SK-N-SH treated with all-trans-retinoic acid at 6 μM for 48 hours (cell line): Measurements from ENCODE around the gene PRKAB1.

Source experiments
- ARNTL ChIP-seq: fragments of 450-650 bp; formaldehyde crosslinking; IDR thresholded peaks from 2 replicates; pipeline ENCODE4 v1.5.0; 2020; ENCODE audit warnings: low read depth, mild to moderate bottlenecking, moderate library complexity, borderline replicate concordance
- CSDC2 ChIP-seq: fragments of 250-450 bp; sonication (Bioruptor Pico); IDR thresholded peaks from 2 replicates; pipeline ENCODE4 v1.5.0; 2020; ENCODE audit warnings: mild to moderate bottlenecking, moderate library complexity
- ISL1 ChIP-seq: fragments of 250-450 bp; sonication (Bioruptor Pico); IDR thresholded peaks from 2 replicates; pipeline ENCODE4 v2.1.2; 2022; ENCODE audit warnings: mild to moderate bottlenecking, moderate library complexity
- OSR1 ChIP-seq: fragments of 250-450 bp; sonication (Bioruptor Pico); IDR thresholded peaks from 2 replicates; pipeline ENCODE4 v1.8.0; 2022; ENCODE audit warnings: moderate library complexity, mild to moderate bottlenecking, inconsistent platforms
- PPARA ChIP-seq: fragments of 250-450 bp; sonication (Bioruptor Pico); IDR thresholded peaks from 2 replicates; pipeline ENCODE4 v1.5.0; 2020; ENCODE audit warnings: mild to moderate bottlenecking, borderline replicate concordance
- RARB ChIP-seq: fragments of 250-450 bp; sonication (Bioruptor Pico); IDR thresholded peaks from 2 replicates; pipeline ENCODE4 v1.8.0; 2021; ENCODE audit warnings: mild to moderate bottlenecking, moderate library complexity
- SNAI2 ChIP-seq: fragments of 250-450 bp; sonication (Bioruptor Pico); IDR thresholded peaks from 2 replicates; pipeline ENCODE4 v1.5.0; 2020; ENCODE audit warnings: mild to moderate bottlenecking, moderate library complexity
- TOX ChIP-seq: fragments of 250-450 bp; sonication (Bioruptor Pico); IDR thresholded peaks from 2 replicates; pipeline ENCODE4 v1.8.0; 2021; ENCODE audit warnings: mild to moderate bottlenecking, moderate library complexity, borderline replicate concordance
- ZC3H10 ChIP-seq: fragments of 250-450 bp; sonication (Bioruptor Pico); IDR thresholded peaks from 2 replicates; pipeline ENCODE4 v1.5.1; 2021; ENCODE audit warnings: mild to moderate bottlenecking, moderate library complexity
- ZFP3 ChIP-seq: fragments of 250-450 bp; sonication (Bioruptor Pico); IDR thresholded peaks from 2 replicates; pipeline ENCODE4 v1.5.0; 2020; ENCODE audit warnings: mild to moderate bottlenecking, moderate library complexity
- ZNF8 ChIP-seq: fragments of 450-650 bp; formaldehyde crosslinking; IDR thresholded peaks from 2 replicates; pipeline ENCODE4 v1.5.0; 2020; ENCODE audit warnings: mild to moderate bottlenecking, moderate library complexity
- TF ChIP-seq, protein P1 (sequence below): fragments of 250-450 bp; sonication (Bioruptor Pico); IDR thresholded peaks from 2 replicates; pipeline ENCODE4 v1.5.1; 2020; ENCODE audit warnings: low read depth, mild to moderate bottlenecking, moderate library complexity
- TF ChIP-seq, protein P2 (sequence below): fragments of 250-450 bp; sonication (Bioruptor Pico); IDR thresholded peaks from 2 replicates; pipeline ENCODE4 v1.5.0; 2020; ENCODE audit warnings: mild to moderate bottlenecking, moderate library complexity
- TF ChIP-seq, protein P3 (sequence below): fragments of 250-450 bp; sonication (Bioruptor Pico); IDR thresholded peaks from 2 replicates; pipeline ENCODE4 v1.8.0; 2020; ENCODE audit warnings: mild to moderate bottlenecking, moderate library complexity, borderline replicate concordance

DNA sequence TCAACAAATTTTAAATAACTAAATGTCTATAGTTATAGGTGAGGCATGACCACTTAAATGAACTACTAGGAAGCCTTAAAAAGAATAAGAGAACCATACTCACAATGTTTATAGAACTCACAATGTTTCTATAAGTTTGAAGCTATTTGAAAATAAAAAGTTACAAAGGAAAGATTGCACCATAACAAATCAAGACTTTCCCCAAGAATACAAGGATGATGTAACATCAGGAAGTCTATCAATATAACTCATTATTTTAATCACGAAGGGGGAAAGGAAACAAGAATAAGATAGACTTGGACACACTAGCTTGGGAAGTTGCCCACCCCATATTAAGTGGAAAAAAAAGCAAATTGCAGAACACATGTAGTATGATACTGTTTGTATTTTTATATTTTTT lies 47.4 kb upstream of the PRKAB1 start:
- no peak for TF ChIP-seq ZNF8 (CRISPR knock-in tag)
- TF ChIP-seq SNAI2, result no peak
- TF ChIP-seq, protein P1, sequence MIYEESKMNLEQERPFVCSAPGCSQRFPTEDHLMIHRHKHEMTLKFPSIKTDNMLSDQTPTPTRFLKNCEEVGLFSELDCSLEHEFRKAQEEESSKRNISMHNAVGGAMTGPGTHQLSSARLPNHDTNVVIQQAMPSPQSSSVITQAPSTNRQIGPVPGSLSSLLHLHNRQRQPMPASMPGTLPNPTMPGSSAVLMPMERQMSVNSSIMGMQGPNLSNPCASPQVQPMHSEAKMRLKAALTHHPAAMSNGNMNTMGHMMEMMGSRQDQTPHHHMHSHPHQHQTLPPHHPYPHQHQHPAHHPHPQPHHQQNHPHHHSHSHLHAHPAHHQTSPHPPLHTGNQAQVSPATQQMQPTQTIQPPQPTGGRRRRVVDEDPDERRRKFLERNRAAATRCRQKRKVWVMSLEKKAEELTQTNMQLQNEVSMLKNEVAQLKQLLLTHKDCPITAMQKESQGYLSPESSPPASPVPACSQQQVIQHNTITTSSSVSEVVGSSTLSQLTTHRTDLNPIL (CRISPR knock-in tag), result no peak
- no peak for TF ChIP-seq TOX (CRISPR knock-in tag)
- no peak for TF ChIP-seq ISL1 (CRISPR knock-in tag)
- TF ChIP-seq RARB (CRISPR knock-in tag), result no peak
- TF ChIP-seq ARNTL (CRISPR knock-in tag), result no peak
- TF ChIP-seq, protein P2, sequence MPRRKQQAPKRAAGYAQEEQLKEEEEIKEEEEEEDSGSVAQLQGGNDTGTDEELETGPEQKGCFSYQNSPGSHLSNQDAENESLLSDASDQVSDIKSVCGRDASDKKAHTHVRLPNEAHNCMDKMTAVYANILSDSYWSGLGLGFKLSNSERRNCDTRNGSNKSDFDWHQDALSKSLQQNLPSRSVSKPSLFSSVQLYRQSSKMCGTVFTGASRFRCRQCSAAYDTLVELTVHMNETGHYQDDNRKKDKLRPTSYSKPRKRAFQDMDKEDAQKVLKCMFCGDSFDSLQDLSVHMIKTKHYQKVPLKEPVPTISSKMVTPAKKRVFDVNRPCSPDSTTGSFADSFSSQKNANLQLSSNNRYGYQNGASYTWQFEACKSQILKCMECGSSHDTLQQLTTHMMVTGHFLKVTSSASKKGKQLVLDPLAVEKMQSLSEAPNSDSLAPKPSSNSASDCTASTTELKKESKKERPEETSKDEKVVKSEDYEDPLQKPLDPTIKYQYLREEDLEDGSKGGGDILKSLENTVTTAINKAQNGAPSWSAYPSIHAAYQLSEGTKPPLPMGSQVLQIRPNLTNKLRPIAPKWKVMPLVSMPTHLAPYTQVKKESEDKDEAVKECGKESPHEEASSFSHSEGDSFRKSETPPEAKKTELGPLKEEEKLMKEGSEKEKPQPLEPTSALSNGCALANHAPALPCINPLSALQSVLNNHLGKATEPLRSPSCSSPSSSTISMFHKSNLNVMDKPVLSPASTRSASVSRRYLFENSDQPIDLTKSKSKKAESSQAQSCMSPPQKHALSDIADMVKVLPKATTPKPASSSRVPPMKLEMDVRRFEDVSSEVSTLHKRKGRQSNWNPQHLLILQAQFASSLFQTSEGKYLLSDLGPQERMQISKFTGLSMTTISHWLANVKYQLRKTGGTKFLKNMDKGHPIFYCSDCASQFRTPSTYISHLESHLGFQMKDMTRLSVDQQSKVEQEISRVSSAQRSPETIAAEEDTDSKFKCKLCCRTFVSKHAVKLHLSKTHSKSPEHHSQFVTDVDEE, result no peak
- no peak for TF ChIP-seq OSR1 (CRISPR knock-in tag)
- no peak for TF ChIP-seq CSDC2 (CRISPR knock-in tag)
- no peak for TF ChIP-seq PPARA
- TF ChIP-seq, protein P3, sequence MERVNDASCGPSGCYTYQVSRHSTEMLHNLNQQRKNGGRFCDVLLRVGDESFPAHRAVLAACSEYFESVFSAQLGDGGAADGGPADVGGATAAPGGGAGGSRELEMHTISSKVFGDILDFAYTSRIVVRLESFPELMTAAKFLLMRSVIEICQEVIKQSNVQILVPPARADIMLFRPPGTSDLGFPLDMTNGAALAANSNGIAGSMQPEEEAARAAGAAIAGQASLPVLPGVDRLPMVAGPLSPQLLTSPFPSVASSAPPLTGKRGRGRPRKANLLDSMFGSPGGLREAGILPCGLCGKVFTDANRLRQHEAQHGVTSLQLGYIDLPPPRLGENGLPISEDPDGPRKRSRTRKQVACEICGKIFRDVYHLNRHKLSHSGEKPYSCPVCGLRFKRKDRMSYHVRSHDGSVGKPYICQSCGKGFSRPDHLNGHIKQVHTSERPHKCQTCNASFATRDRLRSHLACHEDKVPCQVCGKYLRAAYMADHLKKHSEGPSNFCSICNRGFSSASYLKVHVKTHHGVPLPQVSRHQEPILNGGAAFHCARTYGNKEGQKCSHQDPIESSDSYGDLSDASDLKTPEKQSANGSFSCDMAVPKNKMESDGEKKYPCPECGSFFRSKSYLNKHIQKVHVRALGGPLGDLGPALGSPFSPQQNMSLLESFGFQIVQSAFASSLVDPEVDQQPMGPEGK (CRISPR knock-in tag), result no peak
- TF ChIP-seq ZFP3 (CRISPR knock-in tag), result no peak
- TF ChIP-seq ZC3H10 (CRISPR knock-in tag), result no peak
